PC-9 (cell line): ENCODE measurements around the gene JSRP1. TPM values are rescaled to one million over a fixed set of nuclear protein-coding genes. Genes with fewer than 3 reads are reported as not detected.

ENCODE experiments used
- BruUV-seq: library from RNA; stranded (reverse); fragments of 400-500 nt; replicated peaks from 2 replicates; lab custom pipeline; 2021; lab: Mats Ljungman, UMichigan
- CTCF ChIA-PET: fragments of 300-600 bp; sonication (Branson Sonifier 250); formaldehyde crosslinking; loops from one replicate; lab custom pipeline; 2022; ENCODE audit warnings: antibody characterized with exemption; lab: Charles Lee
- POLR2A ChIA-PET: fragments of 300-600 bp; sonication (Branson Sonifier 250); formaldehyde crosslinking; loops from one replicate; lab custom pipeline; 2022; ENCODE audit warnings: antibody characterized with exemption; ENCODE audit not compliant: unreplicated experiment; lab: Charles Lee
- DNase-seq, 2 experiments: peaks; one replicate each; pipeline versions ENCODE4 v3.0.0 to v3.0.0-alpha.2; 2015 to 2022; ENCODE audit warnings: mixed read lengths in 1 of 2
- H2AFZ ChIP-seq: fragments of 200-600 bp; sonication (generic); 2 replicates; pipeline ENCODE4 v1.8.1; 2017; ENCODE audit warnings: antibody characterized with exemption
- H3F3A ChIP-seq: fragments of 200-600 bp; sonication (generic); 2 replicates; pipeline ENCODE4 v1.8.1; 2017; ENCODE audit warnings: antibody characterized with exemption, mild to moderate bottlenecking, low read depth; ENCODE audit not compliant: insufficient read depth
- H3K27ac ChIP-seq: fragments of 200-600 bp; sonication (generic); 2 replicates; pipeline ENCODE4 v1.6.1; 2016; ENCODE audit warnings: mixed run types
- H3K27me3 ChIP-seq: fragments of 200-600 bp; sonication (generic); 2 replicates; pipeline ENCODE4 v1.6.1; 2016; ENCODE audit warnings: low read depth, mixed run types; ENCODE audit not compliant: insufficient read depth
- H3K36me3 ChIP-seq: fragments of 200-600 bp; sonication (generic); 2 replicates; pipeline ENCODE4 v1.6.1; 2016; ENCODE audit warnings: low read depth, mixed run types
- H3K4me1 ChIP-seq: fragments of 200-600 bp; sonication (generic); replicated peaks from 2 replicates; pipeline ENCODE4 v1.6.1; 2016; ENCODE audit warnings: mixed run types; ENCODE audit not compliant: insufficient read depth
- H3K4me2 ChIP-seq: fragments of 200-600 bp; sonication (generic); 2 replicates; pipeline ENCODE4 v1.6.1; 2017; ENCODE audit warnings: mixed run types
- H3K4me3 ChIP-seq: fragments of 200-600 bp; sonication (generic); 2 replicates; pipeline ENCODE4 v1.6.1; 2016; ENCODE audit warnings: mixed run types
- H3K79me2 ChIP-seq: fragments of 200-600 bp; sonication (generic); 2 replicates; pipeline ENCODE4 v1.6.1; 2017; ENCODE audit warnings: low read depth, mixed run types
- H3K9me2 ChIP-seq: fragments of 200-600 bp; sonication (generic); 2 replicates; pipeline ENCODE4 v1.8.1; 2017; ENCODE audit warnings: mild to moderate bottlenecking; ENCODE audit not compliant: insufficient read depth
- H3K9me3 ChIP-seq: fragments of 200-600 bp; sonication (generic); 2 replicates; pipeline ENCODE4 v1.8.1; 2016; ENCODE audit warnings: low read depth; ENCODE audit not compliant: insufficient read depth
- H4K20me1 ChIP-seq: fragments of 200-600 bp; sonication (generic); 2 replicates; pipeline ENCODE4 v1.8.1; 2017; ENCODE audit not compliant: insufficient read depth
- EZH2 ChIP-seq: fragments of 200-600 bp; sonication (generic); IDR thresholded peaks from 2 replicates; pipeline ENCODE4 v1.8.0; 2017; ENCODE audit warnings: antibody characterized with exemption, low read depth
- intact Hi-C: fragments of 100-400 bp; cut with micrococcal nuclease; formaldehyde crosslinking; loops from one replicate; pipeline ENCODE4 v1.10.0; 2022; ENCODE audit not compliant: unreplicated experiment
- total RNA-seq: library from RNA; stranded (reverse); gene quantifications from 2 replicates; pipeline ENCODE4 v1.2.3, GENCODE V29; 2021
- TF ChIP-seq, protein P1 (sequence below): fragments of 200-600 bp; sonication (generic); conservative IDR thresholded peaks from 2 replicates; pipeline ENCODE4 v1.6.1; 2017; ENCODE audit warnings: mixed run types, antibody characterized with exemption, mild to moderate bottlenecking, moderate library complexity

JSRP1 gene
- total RNA-seq, 1 experiment from 2014 or later = 1.1 TPM

DNA sequence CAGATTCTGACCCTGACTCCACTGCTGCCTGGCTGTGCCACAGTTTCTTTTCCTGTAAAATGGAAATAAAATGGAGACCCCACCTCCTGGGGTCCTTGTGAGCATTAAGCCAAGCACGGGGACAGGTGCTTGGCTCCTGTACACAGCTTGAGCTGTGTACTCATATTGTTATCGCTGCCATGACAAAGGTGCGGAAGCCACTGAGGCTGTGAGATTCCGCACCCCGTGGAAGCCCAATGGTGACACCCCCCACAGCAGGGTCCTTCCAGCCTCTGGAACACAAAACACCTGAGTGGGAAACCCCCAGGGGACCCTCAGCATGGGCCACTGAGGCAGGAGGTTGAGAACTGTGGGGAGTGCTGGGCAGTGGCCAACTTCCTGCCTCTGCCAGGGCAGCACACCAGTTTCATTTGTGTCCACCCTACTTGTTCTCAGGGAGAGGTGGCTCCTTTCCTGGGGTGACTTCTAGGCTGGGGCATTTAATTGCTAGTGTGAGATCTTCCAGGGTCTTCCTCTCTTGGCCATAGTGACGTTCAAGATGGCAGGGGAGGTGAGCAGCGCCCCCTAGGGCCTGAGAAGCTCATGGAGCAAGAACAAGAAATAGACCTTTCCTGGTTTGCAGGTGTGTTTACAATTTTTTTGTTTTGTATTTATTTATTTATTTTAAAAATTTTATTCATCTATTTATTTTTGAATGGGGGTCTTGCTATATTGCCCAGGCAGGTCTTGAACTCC, 5.4 kb upstream of the JSRP1 start:
- Histone ChIP-seq H2AFZ (no peak overlapping the region), H3K4me1 (peaks cover 9% of the 10 kb centered on the region), H3F3A (peaks cover 12% of the 10 kb centered on the region), H3K27me3 (no peaks in the 10 kb centered on the region), H3K27ac (no peak overlapping the region), H3K36me3 (no peaks in the 10 kb centered on the region), H3K4me2 (no peak overlapping the region), H3K9me3 (no peaks in the 10 kb centered on the region), H4K20me1 (no peaks in the 10 kb centered on the region), H3K4me3 (no peak overlapping the region), H3K9me2 (no peaks in the 10 kb centered on the region), H3K79me2 (no peaks in the 10 kb centered on the region)
- CTCF ChIA-PET = interaction anchor here (0.7 kb wide), 1 partner anchor 250 kb away, joined by 6 read pairs; no protein-coding TSS in a partner anchor
- POLR2A ChIA-PET = no interaction called here
- DNase-seq = no peak
- TF ChIP-seq, protein P1, sequence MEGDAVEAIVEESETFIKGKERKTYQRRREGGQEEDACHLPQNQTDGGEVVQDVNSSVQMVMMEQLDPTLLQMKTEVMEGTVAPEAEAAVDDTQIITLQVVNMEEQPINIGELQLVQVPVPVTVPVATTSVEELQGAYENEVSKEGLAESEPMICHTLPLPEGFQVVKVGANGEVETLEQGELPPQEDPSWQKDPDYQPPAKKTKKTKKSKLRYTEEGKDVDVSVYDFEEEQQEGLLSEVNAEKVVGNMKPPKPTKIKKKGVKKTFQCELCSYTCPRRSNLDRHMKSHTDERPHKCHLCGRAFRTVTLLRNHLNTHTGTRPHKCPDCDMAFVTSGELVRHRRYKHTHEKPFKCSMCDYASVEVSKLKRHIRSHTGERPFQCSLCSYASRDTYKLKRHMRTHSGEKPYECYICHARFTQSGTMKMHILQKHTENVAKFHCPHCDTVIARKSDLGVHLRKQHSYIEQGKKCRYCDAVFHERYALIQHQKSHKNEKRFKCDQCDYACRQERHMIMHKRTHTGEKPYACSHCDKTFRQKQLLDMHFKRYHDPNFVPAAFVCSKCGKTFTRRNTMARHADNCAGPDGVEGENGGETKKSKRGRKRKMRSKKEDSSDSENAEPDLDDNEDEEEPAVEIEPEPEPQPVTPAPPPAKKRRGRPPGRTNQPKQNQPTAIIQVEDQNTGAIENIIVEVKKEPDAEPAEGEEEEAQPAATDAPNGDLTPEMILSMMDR = peak; percentile 68
- no peak for TF ChIP-seq EZH2
- no TSS peak for BruUV-seq
- intact Hi-C loops = no loop called here

DNA sequence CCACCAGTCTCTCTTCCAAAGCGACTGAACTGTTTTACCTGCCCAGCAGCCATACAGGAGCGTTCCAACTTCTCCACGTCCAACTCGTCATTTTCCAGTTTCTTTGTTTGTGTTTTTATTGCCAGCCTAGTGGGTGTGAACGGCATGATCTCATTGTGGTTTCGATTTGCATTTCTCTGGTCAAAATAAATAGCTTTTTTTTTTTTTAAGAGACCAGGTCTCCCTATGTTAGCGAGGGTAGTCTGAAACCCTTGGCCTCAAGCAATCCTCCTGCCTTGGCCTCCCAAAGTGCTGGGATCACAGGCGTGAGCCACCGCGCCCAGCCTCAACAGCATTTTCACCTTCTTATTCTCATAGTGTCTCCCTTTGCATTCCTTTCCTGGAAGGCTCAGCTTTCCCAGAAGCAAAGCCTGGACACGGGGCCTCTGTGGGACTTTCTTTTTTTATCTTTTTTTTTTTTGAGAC, 4.2 kb upstream of the JSRP1 start:
- intact Hi-C loops = no loop called here
- no peak overlapping the region for H3K4me3 ChIP-seq
- no peaks in the 10 kb centered on the region for H3K79me2 ChIP-seq
- no peaks in the 10 kb centered on the region for H3K27me3 ChIP-seq
- no peaks in the 10 kb centered on the region for H3K36me3 ChIP-seq
- no peaks in the 10 kb centered on the region for H3K9me3 ChIP-seq
- H2AFZ ChIP-seq = no peak overlapping the region
- no TSS peak for BruUV-seq
- H3K4me1 ChIP-seq = peaks cover 9% of the 10 kb centered on the region
- peak overlapping the region; percentile 78 for H3K27ac ChIP-seq
- POLR2A ChIA-PET = interaction anchor here (0.6 to 0.7 kb wide), 3 partner anchors 17 to 442 kb away, joined by 3 to 13 read pairs (median 5); no protein-coding TSS in a partner anchor
- peak overlapping the region; percentile 53 for H3K4me2 ChIP-seq
- DNase-seq = peak; percentile 27 to 71
- CTCF ChIA-PET = no interaction called here
- TF ChIP-seq, protein P1 = no peak
- TF ChIP-seq EZH2 = no peak
- H3F3A ChIP-seq = peaks cover 12% of the 10 kb centered on the region
- no peaks in the 10 kb centered on the region for H3K9me2 ChIP-seq
- no peaks in the 10 kb centered on the region for H4K20me1 ChIP-seq

DNA sequence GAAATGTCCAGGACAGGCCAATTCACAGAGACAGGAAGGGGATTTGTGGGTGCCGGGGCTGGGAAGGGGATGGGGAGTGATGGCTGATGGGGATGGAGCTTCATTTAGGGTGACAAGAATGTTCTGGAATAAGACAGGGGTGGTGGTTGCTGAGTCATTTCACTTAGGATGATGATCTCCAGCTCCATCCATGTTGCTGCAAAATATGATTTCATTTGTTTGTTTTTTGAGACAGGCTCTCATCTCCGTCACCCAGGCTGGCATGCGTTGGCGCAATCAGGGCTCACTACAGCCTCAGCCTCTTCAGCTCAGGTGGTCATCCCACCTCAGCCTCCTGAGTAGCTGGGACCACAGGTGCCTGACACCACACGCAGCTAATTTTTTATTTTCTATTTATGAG, 3.1 kb upstream of the JSRP1 start:
- CTCF ChIA-PET = no interaction called here

More for the DNA sequence above, 3.1 kb upstream of the JSRP1 start:
- H3K4me2 ChIP-seq = peak overlapping the region; percentile 53; the same call in 1 of the 2 replicates
- no peaks in the 10 kb centered on the region for H3K79me2 ChIP-seq
- H3K4me1 ChIP-seq = peaks cover 9% of the 10 kb centered on the region
- H3K36me3 ChIP-seq = no peaks in the 10 kb centered on the region
- no peak overlapping the region for H3K4me3 ChIP-seq
- no peaks in the 10 kb centered on the region for H3K27me3 ChIP-seq
- H3K9me2 ChIP-seq = no peaks in the 10 kb centered on the region
- POLR2A ChIA-PET = no interaction called here
- H4K20me1 ChIP-seq = no peaks in the 10 kb centered on the region
- intact Hi-C loops = no loop called here
- DNase-seq = peak; percentile 32 to 62
- H2AFZ ChIP-seq = no peak overlapping the region
- no peak for TF ChIP-seq EZH2
- TF ChIP-seq, protein P1 = no peak
- H3K9me3 ChIP-seq = no peaks in the 10 kb centered on the region
- H3F3A ChIP-seq = peaks cover 12% of the 10 kb centered on the region
- no TSS peak for BruUV-seq
- peak overlapping the region; percentile 78; the same call in 1 of the 2 replicates for H3K27ac ChIP-seq
